Measurements from ENCODE around the gene RCE1. TPM values are rescaled to one million over a fixed set of nuclear protein-coding genes. Genes with fewer than 3 reads are reported as not detected.

The RCE1 gene
- total and polyA plus RNA-seq, 2 experiments from 2014 or later, result 19.8 to 41.4 TPM

DNA sequence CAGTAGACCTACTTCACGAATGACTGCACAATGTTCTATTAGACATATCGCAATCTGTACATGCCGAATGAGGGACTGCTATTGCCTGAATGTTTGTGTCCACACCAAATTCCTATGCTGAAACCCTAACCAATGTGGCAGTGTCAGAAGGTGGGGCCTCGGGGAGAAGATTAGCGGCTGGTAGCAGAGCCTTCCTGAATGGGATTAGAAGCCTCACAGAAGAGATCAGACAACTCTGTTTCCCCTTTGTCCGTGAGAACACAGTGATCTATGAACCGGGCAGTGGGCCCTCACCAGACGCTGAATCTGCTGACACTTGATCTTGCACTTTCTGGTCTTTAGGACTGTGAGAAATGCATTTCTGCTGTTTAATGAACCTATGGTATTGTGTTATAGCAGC, 46.7 kb downstream of the RCE1 start:
- no peak overlapping the region for H3K4me2 ChIP-seq
- no peak overlapping the region for H3K27ac ChIP-seq
- WGBS (ENCODE audit: low lambda C conversion rate, missing lambda C conversion rate), result 57% methylated on average over 8 of the region's 8 CpGs
- TF ChIP-seq EZH2 (IDR thresholded peaks at IDR 0.05; ENCODE audit: borderline replicate concordance), result no peak
- TF ChIP-seq EZH2phosphoT487 (IDR thresholded peaks at IDR 0.05; ENCODE audit: low read depth, severe bottlenecking, unreplicated experiment), result no peak
- TF ChIP-seq, protein P1, sequence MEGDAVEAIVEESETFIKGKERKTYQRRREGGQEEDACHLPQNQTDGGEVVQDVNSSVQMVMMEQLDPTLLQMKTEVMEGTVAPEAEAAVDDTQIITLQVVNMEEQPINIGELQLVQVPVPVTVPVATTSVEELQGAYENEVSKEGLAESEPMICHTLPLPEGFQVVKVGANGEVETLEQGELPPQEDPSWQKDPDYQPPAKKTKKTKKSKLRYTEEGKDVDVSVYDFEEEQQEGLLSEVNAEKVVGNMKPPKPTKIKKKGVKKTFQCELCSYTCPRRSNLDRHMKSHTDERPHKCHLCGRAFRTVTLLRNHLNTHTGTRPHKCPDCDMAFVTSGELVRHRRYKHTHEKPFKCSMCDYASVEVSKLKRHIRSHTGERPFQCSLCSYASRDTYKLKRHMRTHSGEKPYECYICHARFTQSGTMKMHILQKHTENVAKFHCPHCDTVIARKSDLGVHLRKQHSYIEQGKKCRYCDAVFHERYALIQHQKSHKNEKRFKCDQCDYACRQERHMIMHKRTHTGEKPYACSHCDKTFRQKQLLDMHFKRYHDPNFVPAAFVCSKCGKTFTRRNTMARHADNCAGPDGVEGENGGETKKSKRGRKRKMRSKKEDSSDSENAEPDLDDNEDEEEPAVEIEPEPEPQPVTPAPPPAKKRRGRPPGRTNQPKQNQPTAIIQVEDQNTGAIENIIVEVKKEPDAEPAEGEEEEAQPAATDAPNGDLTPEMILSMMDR (IDR thresholded peaks at IDR 0.05; ENCODE audit: poor library complexity), result no peak
- H2AFZ ChIP-seq, result no peak overlapping the region
- DNase-seq (ENCODE audit: low spot score), result no peak
- no peaks in the 10 kb centered on the region for H3K9me2 ChIP-seq (replicated peaks; ENCODE audit: insufficient read depth)
- peaks cover 8% of the 10 kb centered on the region for H3K79me2 ChIP-seq
- H4K20me1 ChIP-seq (ENCODE audit: insufficient read depth, poor library complexity, severe bottlenecking), result no peaks in the 10 kb centered on the region
- H3K36me3 ChIP-seq (replicated peaks; ENCODE audit: insufficient read depth, low read depth), result no peaks in the 10 kb centered on the region
- H3K27me3 ChIP-seq, result no peaks in the 10 kb centered on the region
- H3K4me1 ChIP-seq (ENCODE audit: insufficient read depth), result peaks cover 7% of the 10 kb centered on the region
- H3K4me3 ChIP-seq, result no peak overlapping the region
- H3K9me3 ChIP-seq (ENCODE audit: low read depth), result no peaks in the 10 kb centered on the region

DNA sequence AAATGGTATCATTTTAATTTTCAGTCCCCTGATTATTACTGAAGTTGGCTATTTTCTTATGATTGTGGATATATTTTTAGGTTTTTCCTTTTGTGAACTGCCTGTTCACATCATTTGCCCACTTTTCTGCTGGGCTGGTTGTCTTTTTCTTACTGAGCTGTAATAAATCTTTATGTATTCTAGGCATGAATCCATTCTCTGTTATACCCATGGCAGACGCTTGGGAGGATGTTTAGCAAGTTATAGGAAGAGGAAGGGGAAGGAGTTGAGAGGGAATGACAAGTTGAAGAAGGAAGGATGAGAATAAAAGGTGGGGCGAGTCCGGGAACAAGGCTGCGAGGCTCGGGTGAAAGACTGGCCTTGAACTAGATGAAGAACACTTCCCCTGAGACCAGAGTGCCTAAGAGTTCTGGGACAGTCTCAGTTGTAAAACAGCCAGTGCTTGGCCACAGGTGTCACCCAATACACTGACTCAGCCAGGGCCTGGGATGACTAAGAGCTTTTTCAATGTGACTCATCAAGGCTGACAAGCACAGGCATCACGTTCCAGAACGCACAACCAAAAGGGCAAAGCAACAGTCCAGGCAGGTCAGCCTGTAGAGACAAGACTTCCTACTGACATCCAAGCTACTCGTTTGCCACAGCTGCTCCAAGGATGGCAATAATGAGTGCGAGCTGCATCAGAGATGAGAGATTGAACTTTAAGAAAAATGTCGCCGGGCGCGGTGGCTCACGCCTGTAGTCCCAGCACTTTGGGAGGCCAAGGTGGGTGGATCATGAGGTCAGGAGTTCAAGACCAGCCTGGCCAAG, 48.8 kb downstream of the RCE1 start:
- Histone ChIP-seq H2AFZ (no peak overlapping the region), H3K36me3 (replicated peaks; ENCODE audit: insufficient read depth, low read depth) (no peaks in the 10 kb centered on the region), H3K79me2 (peaks cover 8% of the 10 kb centered on the region), H3K9me3 (ENCODE audit: low read depth) (no peaks in the 10 kb centered on the region), H3K9me2 (replicated peaks; ENCODE audit: insufficient read depth) (no peaks in the 10 kb centered on the region), H3K27me3 (no peaks in the 10 kb centered on the region), H3K4me3 (no peak overlapping the region), H3K4me2 (no peak overlapping the region), H3K4me1 (ENCODE audit: insufficient read depth) (peaks cover 3% of the 10 kb centered on the region), H4K20me1 (ENCODE audit: insufficient read depth, poor library complexity, severe bottlenecking) (no peaks in the 10 kb centered on the region), H3K27ac (peak overlapping the region; percentile 58)
- TF ChIP-seq EZH2phosphoT487 (IDR thresholded peaks at IDR 0.05; ENCODE audit: low read depth, severe bottlenecking, unreplicated experiment) (no peak), EZH2 (IDR thresholded peaks at IDR 0.05; ENCODE audit: borderline replicate concordance) (no peak)
- TF ChIP-seq, protein P1 (IDR thresholded peaks at IDR 0.05; ENCODE audit: poor library complexity), result no peak
- peak; percentile 82 for DNase-seq (ENCODE audit: low spot score)
- 76% methylated on average over 14 of the region's 14 CpGs for WGBS (ENCODE audit: low lambda C conversion rate, missing lambda C conversion rate)

DNA sequence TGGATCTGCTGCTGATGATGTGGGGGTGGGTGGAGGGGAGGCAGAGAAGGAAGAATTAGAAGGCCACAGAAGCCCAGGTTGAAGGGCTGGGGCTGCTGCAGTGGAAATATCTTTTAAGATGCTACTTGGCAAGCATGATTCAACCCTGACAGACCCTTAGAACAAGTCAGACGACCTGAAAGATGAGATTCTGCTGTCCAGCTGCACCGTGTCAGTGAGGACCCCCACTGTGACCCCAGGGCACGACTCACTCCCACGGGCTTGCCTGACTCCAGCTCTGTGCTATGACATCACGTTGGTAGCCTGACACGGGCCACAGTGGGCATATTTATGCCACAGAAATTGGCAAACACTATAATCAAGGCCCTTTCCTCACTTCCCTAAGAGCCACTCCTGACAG, 49.7 kb downstream of the RCE1 start:
- Histone ChIP-seq H4K20me1 (ENCODE audit: insufficient read depth, poor library complexity, severe bottlenecking) (no peaks in the 10 kb centered on the region), H3K9me2 (replicated peaks; ENCODE audit: insufficient read depth) (no peaks in the 10 kb centered on the region), H3K4me3 (no peak overlapping the region), H3K4me1 (ENCODE audit: insufficient read depth) (no peaks in the 10 kb centered on the region), H3K27ac (peak overlapping the region; percentile 36), H3K27me3 (no peaks in the 10 kb centered on the region), H3K4me2 (no peak overlapping the region), H2AFZ (no peak overlapping the region), H3K36me3 (replicated peaks; ENCODE audit: insufficient read depth, low read depth) (no peaks in the 10 kb centered on the region), H3K9me3 (ENCODE audit: low read depth) (no peaks in the 10 kb centered on the region), H3K79me2 (peaks cover 8% of the 10 kb centered on the region)
- no peak for DNase-seq (ENCODE audit: low spot score)
- TF ChIP-seq, protein P1 (IDR thresholded peaks at IDR 0.05; ENCODE audit: poor library complexity), result no peak
- TF ChIP-seq EZH2phosphoT487 (IDR thresholded peaks at IDR 0.05; ENCODE audit: low read depth, severe bottlenecking, unreplicated experiment) (no peak), EZH2 (IDR thresholded peaks at IDR 0.05; ENCODE audit: borderline replicate concordance) (no peak)
- 73% methylated on average over 6 of the region's 6 CpGs for WGBS (ENCODE audit: low lambda C conversion rate, missing lambda C conversion rate)
